ENCODE results near the gene PDE6B. TPM values are rescaled to one million over a fixed set of nuclear protein-coding genes. Genes with fewer than 3 reads are reported as not detected.
"Not testable (repeated sequence)": the region's sequence is repeated elsewhere in the genome, so short reads cannot be mapped to it uniquely, and the experiment has no call there.

PDE6B gene
- polyA plus RNA-seq (2014; cell fraction: cytosol; rRNA removed): 3.5 and 7.5 TPM in 2 replicates
- 1.8 and 9.4 TPM in 2 replicates for polyA plus RNA-seq (2014; cell fraction: nucleus; rRNA removed)

DNA sequence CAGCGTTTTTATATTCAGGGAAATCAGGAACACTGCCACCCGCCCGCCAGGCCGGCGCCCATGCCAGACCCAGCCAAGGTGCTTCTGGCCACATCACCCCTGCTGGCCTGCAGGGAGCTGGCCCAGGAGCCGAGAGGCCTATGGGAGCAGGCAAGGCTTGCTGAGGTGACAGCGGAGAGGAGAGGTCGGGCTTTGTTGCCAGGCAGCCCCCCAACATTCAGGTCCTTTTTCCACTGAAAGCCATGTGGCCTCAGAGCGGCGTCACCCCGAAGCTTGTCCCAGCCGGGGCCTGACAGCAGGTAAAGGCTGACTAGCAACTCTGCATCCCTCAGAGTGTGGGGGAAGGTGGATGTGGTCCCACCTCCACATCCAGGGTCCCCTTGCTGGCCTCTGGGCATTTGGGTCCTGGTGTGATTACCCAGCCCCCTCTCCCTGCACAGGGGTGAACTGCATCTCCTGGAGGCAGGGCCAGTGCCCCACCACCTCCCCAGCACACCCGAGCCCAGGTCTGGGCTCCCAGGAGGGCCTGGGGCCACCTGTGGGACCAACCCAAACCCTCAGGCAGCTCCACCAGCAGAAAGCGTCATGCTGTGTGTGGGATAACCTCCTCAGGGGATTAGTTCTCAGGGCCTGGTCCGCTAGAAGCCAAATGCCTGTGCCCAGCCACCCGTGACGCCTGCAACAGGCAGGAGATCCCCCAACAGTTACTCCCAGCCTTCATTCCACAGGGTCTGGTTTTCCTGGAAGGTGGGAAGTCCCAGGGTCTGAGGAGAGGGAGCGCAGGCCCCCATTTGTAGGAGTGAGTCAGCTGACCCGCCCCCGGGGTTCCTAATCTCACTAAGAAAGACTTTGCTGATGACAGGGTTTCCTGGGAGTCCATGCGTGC is at the start of gene PDE6B:
Gene PDE6B (plus strand): TSS at position 869 of the 886 bp plus-strand sequence. CDS start 54 bp downstream, outside the sequence.
- DNase-seq (ENCODE audit: low spot score): peak; percentile 39

DNA sequence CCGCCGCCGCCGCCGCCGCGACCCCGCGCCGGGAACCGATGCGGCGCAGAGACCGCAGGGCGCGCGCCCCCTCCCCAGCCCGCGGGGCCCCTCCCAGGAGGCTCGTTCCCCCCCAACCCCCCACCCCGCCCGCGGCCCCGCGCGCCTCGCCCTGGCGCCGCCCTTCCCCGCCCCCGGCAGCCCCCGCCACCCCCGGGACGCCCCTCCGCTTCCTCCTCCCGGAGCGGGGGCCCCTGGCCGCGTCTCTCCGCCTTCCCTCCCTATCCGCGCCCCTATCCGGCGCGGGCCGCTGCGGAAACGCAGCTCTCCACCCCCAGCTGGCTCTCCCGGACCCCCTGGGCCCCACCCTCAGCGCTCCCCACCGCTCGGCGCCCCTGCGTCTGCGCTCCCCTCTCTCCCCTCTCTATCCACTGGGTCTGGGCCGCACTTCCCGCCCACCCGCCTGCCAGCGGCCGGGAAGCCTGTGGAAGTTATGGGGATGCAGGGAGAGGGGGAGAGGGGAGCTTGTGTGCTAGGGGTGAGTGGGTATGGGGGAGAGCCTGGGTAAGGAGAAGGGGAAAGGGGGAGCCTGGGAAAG is 49.0 kb upstream of the PDE6B start, which contains the start of gene TMEM271:
Gene TMEM271 (minus strand): TSS at position 51 of the 577 bp plus-strand sequence. CDS start 233 bp downstream, outside the sequence.
- peak; percentile 60 for DNase-seq (ENCODE audit: low spot score)

DNA sequence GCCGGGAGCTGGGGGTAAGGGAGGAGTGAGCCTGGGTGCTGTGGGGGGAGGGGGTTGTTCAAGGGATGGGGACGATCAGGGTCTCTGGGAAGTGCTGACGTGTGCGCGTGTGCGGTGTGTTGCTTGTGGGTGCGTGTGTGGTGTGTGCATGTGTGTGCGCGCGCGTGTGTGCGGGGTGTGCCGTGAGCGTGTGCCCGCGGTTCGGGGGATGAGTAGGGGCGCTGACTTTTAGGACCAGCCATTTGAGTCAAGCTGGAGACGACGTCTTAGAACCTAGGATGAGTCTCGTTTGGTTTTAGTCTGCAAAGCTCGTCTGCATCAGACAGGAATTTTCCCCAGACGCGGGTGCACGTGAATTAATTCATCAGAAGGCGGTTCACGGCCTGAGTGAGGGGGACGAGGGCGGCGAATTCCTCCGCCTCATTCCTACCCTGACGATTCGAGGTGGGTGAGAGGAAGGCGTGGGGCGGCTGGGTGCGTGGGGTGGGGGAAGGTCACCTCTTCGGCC is 48.3 kb upstream of the PDE6B start:
- peak; percentile 56 for DNase-seq (ENCODE audit: low spot score)

DNA sequence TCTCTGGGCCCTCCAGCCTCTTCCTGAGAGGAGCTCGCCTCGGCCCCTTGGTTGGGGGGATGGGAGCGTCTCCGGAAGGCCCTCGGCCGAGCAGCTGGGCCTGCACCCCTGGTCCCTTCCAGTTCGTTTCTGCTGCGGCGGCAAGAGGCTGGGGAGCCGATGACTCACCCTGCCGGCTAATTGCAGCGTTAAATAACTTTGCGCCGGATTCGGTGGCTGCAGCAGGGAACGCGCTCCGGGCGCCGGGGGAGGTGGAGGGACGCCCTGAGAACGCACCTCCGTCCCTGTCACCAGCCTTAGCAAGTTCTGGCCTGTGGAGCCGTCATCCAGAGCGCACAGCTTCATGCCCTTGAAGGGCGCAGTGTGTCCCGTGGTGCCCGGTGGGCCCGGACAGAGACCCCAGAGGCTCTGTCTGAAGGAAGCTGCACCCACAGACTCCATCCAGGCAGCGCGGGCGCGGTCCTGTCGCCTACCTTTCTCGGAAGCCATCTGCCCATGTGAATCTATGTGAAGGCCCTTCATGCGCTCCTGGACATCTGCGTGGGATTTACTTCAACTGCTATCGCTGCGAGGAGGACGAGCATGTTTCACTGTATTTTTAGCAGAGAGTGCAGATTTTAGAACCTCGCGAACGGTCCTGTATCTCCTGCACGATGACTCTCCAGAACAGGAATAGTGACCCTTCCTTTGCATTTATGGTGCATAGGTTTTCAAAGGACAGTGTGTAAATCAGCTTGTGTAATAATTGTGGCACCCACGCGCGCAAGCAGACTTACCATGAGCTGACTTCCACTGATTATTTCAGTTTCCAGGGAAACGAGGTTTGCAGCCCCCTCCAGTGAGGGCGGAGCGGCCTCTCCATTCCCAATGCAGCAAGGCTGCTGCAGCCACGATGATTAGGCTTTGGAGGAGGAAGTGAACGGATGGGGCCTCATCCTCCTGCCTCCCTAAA is 47.6 kb upstream of the PDE6B start:
- peak; percentile 44 for DNase-seq (ENCODE audit: low spot score)

DNA sequence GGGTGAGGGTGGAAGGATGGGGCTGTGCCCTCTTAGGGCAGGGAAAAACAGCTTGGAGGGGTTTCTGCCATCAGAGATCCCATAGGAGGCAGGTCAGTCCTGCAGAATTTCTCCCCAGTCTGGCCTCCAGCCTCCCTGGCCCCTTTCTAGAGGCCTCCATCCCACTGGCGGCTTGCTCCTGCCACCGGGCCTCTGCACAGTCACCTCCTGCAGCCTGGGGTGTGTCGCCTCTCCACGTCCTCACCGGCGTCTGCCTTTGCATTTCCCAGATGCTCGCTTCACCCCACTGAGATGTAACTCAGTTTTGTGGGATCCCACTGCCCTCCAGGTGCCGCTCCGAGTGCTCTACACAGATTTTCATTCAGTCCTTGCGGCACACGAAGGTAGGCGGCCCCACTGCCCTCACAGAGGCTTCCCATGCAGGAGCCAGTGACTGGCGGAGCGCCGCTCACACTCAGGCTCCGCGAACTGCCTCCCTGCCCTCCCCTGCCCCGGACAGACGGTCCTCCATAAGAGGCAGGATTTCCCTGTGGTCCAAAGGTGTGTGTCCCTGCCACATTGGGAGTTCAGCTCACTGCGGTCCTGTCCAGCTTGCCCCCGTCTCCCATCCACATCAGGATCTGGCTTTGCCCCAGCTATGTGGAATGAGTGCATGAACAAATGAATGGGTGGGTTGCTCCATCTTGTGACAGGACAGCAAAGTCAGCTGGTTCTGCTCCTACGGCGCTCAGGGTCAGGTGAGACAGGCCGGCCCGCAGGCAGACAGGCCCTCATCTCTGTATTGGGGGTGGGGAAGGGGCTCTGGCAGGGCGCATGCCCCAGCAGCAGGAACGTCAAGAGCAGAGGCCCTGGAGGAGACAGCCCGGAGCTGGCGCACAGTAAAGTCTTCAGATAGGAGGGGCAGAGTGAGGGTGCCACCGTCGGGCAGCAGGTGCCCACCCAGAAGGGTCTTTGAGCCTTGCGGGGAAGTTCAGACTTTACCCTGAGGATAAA is 46.6 kb upstream of the PDE6B start:
- DNase-seq (ENCODE audit: low spot score): no peak

DNA sequence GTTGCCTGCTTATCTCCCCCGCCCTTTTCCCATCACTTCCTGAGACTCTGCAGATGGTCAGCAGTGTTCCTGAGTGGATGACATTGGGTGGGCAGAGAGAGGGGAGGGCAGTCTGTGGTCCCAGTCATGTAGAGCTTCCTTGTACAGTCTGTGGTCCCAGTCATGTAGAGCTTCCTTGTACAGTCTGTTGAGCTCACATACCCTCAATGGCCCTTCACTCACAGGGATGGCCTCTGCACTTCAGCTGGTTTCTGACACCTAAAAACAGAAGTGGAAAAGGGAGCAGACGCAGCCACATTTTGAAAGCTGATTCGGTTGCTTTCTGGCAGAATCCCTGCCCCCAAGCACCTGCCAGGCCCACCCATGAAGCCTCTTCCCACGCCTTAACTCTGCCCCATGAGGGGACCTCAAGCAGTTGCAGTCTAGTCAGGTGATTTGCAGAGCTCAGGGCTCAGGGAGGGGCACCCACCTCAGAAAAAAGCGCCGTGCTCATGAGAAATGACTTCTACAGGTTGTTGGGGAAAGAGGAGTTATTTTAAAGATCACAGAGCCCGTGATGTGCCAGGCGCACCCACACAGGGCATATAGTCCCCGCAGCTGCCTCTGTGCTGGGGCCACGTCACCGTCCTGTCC is 45.7 kb upstream of the PDE6B start:
- DNase-seq (ENCODE audit: low spot score): no peak

DNA sequence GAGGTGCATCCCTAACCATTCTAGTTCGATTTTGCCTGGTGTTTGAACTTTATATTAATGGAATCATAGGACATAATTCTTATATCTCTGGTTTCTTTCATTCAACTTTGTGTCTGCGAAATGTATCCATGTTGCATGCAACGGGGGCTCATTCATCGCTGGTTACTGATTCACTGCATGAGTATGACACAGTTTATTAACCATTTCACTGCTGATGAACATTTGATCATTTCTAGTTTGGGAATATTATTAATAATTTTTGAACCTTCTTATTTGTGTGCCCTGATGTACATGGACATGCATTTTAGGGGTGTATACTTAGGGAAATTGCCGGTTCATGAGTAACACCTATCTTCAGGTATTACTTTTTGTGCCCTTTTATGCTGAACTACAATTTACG is 44.2 kb upstream of the PDE6B start:
- DNase-seq (ENCODE audit: low spot score): no peak

DNA sequence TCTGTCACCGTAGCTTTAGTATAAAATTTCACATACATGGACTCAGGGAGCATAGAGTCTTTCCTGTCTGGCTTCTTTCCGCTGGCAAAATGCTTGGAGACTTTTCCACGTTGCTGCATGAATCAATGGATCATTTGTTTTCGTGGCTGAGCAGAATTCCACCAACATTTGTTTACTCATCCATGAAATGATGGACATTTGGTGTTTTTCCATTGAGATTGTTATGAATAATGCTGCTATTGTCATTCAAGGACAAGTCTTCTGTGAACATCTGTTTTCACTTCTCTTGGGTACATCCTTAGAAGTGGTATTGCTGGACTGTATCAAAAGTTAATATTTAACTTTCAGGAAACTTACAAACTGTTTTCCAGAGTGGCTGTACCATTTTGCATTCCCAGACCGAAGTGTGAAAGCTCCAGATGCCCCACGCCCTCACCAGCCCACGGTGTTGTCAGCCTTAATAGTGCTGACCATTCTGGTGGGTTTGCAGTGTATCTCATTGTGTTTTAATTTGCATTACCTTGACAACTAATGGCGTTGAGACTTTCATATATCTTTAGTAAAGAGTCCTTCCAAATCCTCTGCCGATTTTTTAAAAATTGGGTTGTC is 43.5 kb upstream of the PDE6B start:
- no peak for DNase-seq (ENCODE audit: low spot score)

DNA sequence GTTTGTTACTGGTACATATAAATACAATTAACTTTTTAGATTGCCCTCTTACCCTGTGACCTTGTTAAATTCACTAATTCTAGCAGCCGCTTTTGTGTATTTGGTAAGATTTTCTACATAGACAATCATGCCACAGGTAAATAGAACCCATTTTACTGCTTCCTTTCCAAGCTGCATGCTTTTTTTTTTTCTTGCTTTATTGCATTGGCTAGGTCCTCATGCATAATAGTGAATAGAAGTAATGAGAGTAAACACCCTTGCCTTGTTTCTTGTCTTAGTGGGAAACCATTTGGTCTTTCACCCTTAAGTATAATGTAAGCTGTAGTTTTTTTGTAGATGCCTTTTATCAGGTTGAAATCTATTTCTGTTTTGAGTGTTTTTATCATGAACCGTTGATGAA is 41.6 kb upstream of the PDE6B start:
- DNase-seq (ENCODE audit: low spot score): no peak

DNA sequence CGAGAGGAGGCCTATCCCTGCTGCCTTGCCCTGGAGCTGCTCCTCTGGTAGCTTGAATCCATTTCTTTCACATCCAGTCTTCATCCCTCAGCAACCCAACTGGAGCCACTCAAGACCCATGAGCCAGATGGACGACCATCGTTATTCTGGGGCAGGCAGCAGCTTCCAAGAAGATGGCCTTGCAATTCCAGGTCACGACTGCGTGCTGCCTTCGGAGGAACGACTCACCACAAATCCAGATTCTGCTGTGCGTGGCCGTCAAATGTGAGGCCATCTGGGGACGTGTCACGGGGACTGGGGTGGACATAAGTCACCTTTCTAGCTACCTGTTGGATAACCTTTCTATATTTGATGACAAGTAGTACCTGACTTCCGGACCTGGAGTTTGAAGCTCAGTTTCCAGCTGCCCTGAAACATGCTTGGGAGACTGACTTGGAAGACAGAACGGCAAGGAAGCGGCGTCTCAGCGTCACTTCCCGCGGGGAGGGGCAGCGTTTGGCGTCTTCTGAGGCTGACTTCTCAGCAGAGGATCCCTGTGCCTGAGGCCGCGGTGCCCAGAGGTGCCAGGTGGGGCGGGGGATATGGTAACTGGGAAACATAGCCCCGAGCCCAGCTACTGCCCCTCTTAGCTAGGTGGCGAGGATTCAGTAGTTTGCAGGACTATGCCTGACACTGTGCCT is 37.6 kb upstream of the PDE6B start:
- DNase-seq (ENCODE audit: low spot score): no peak

DNA sequence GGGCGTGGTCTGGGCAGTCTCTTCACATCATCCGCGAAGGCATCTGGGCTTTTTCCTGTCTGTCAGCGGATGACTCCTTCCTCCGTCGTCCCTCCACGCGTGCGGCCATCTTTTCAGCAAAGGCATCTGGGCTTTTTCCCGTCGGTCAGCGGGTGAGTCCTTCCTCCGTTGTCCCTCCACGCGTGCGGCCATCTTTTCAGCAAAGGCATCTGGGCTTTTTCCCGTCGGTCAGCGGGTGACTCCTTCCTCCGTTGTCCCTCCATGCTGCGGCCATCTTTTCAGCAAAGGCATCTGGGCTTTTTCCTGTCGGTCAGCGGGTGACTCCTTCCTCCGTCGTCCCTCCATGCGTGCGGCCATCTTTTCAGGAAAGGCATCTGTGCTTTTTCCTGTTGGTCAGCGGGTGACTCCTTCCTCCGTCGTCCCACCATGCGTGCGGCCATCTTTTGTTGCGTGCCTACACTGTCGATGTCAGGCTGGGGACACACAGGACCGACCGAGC is 37.0 kb upstream of the PDE6B start:
- no peak for DNase-seq (ENCODE audit: low spot score)

DNA sequence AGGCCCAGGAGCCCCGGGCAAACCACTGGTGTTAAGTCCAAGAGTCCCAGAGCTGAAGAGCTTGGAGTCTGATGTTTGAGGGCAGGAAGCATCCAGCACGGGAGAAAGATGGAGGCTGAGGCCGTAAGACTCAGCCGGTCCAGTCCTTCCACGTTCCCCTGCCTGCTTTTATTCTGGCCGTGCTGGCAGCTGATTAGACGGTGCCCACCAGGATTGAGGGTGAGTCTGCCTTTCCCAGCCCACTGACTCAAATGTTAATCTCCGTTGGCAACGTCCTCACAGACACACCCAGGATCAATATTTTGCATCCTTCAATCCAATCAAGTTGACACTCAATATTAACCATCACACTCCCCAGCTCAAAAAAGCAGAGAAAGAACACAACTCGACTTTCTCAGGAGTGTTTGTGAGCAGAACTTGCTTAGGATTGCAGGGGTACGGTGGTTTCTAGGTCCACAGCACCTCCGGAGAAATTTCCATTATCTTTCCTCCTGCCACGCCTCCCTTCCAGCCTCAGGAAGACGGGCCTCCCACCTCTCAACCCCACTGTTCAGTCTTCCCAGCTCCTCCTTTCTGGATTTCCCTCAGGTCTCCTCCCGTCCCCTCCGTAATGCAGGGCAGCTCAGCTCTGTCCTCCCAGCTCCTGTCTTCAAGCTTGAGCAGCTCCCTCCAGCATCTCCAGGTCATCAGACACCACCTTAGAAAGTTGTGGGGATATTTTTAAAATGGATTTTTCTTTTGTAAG is 36.0 kb upstream of the PDE6B start:
- no peak for DNase-seq (ENCODE audit: low spot score)

DNA sequence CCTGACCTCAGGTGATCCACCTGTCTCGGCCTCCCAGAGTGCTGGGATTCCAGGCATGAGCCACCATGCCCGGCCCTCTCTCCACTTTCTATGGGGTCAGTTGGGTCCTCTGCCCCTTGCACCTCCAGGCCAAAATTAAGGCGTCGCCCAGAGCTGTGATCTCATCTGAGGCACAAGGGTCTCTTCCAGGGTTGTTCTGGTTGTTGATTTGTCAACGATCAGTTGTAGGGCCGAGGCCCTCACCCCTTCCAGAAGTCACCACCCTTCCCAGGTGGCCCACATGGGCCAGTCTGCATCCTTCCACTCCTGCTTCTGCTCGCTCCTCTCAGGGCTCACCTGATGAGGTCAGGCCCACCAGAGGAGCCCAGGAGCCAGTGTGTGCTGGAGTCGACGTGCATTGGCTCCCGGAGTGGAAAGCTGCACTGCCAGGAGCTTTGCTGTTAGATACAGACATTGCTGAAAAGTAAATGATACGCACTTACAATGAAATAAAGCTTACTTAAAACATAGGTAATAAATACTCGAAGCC is 35.0 kb upstream of the PDE6B start:
- DNase-seq (ENCODE audit: low spot score): no peak

DNA sequence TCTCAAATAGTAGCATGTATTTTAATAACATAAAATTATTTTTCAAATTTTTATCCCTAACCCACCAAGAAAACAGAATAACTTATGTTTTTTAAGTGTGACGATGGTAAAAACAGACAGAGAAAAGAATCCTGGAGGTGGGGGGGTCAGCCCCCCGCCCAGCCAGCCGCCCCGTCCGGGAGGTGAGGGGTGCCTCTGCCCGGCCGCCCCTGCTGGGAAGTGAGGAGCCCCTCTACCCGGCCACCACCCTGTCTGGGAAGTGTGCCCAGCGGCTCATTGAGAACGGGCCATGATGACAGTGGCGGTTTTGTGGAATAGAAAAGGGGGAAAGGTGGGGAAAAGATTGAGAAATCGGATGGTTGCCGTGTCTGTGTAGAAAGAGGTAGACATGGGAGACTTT is 33.2 kb upstream of the PDE6B start:
- not testable (repeated sequence) for DNase-seq (ENCODE audit: low spot score)

DNA sequence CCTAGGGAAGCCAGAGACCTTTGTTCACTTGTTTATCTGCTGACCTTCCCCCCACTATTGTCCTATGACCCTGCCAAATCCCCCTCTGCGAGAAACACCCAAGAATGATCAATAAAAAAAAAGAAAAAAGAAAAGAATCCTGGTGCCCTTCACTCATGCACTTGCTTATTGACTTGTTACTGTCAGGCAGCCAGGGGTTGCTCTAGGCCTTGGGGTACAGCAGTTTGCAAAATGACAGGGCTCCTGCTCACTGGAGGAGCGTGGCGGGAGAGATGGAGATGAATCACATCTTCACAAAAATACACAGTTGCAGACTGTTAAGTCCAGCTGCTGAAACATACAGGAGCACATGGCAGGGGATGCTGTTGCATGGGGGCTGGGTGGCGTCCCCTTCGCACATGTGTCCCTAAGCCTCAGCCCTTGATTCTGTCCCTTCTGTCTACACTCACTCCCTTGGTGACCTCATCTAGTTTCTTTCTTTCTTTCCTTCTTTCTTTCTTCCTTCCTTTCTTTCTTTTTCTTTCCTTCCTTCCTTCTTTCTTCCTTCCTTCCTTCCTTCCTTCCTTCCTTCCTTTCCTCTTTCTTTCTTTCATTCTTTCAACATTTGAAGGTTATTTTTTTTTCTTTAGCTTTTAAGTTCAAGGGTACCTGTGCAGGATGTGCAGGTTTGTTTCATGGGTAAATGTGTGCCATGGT is 32.4 kb upstream of the PDE6B start:
- no peak for DNase-seq (ENCODE audit: low spot score)

DNA sequence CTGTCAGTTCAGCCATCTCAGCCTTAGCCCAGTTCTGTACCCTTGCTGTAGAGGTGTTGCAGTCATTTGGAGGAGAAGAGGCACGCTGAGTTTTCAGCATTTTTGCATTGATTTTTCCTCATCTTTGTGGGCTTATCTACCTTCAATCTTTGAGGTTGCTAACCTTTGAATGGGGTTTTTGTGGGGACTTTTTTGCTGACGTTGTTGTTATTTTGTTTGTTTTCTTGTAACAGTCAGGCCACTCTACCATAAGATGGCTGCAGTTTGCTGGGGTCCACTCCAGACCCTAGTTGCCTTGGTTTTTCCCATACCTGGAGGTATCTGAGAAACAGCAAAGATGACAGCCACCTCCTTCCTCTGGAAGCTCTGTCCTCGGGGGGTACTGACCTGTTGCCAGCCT is 26.4 kb upstream of the PDE6B start:
- no peak for DNase-seq (ENCODE audit: low spot score)

DNA sequence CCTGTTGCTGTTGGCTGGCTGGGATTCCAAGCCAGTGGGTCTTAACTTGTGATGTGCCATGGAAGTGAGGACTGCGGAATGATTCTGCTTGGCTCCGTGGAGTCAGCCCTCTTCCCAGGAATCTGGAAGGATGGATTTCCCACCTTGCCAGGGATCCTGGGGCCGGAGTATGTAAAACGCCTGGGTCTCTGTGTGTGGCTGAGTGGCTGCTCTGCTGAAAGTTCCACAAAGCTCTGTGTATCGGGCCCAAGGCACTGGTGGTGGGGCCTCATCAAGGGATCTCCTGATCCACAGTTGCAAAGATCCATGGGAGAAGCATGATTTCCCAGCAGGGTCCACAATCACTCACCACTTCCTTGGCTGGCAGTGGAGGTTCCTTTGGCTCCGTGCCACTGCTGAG is 25.2 kb upstream of the PDE6B start:
- DNase-seq (ENCODE audit: low spot score): no peak

Measured in SK-N-DZ (cell line).